AG10803 (cell line): Measurements from ENCODE around the gene TMPRSS15.

Source experiments
- DNase-seq: peaks from one replicate; pipeline ENCODE4 v3.0.0; 2010; ENCODE audit warnings: low read depth
- H3K4me3 ChIP-seq: 2 replicates; pipeline ENCODE4 v1.5.1; 2011; ENCODE audit warnings: mild to moderate bottlenecking, low read length, control low read depth
- TF ChIP-seq, protein P1 (sequence below): conservative IDR thresholded peaks from 2 replicates; pipeline ENCODE4 v1.5.1; 2011; ENCODE audit warnings: mild to moderate bottlenecking, low read length, control low read depth, inconsistent platforms

TMPRSS15 gene

DNA sequence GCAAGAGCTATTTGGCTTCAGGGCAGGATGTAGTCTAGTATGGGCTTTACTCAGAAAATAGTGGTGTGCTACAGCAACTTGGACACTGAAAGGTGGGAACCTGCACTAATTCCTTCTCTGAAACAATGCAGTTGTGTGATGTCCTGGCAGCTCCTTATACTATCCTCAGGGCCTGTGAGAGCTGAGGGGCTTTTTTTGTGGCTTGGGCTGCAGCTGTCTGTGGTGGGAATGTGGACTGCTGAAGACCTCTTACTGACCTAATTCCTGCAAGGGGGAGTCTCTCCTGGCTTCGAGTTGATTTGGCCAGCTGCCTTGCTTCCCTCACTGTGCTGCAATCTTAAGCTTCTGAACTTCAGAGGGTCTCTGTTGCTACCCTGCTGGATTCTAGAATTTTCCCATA lies 181.2 kb downstream of the TMPRSS15 start:
- DNase-seq: no peak
- TF ChIP-seq, protein P1, sequence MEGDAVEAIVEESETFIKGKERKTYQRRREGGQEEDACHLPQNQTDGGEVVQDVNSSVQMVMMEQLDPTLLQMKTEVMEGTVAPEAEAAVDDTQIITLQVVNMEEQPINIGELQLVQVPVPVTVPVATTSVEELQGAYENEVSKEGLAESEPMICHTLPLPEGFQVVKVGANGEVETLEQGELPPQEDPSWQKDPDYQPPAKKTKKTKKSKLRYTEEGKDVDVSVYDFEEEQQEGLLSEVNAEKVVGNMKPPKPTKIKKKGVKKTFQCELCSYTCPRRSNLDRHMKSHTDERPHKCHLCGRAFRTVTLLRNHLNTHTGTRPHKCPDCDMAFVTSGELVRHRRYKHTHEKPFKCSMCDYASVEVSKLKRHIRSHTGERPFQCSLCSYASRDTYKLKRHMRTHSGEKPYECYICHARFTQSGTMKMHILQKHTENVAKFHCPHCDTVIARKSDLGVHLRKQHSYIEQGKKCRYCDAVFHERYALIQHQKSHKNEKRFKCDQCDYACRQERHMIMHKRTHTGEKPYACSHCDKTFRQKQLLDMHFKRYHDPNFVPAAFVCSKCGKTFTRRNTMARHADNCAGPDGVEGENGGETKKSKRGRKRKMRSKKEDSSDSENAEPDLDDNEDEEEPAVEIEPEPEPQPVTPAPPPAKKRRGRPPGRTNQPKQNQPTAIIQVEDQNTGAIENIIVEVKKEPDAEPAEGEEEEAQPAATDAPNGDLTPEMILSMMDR: no peak
- H3K4me3 ChIP-seq: no peak overlapping the region

DNA sequence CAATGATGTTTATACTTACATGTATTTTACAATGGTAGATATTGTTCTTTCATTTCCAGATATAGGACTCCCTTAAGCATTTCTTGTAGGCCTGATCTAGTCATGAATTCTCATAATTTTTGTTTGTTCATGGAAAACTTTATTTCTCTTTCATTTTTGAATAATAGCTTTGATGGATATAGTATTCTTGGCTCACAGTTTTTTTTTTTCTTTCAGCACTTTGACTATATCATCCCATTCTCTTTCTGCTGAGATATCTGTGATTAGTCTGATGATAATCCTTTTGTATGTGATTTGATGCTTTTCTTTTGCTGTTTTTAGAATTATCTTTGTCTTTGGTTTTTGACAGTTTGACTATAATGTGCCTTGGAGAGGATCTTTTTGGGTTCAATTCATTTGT lies 183.1 kb downstream of the TMPRSS15 start:
- no peak overlapping the region for H3K4me3 ChIP-seq
- TF ChIP-seq, protein P1: no peak
- no peak for DNase-seq
